ENCODE measurements around the gene ACER3. TPM values are rescaled to one million over a fixed set of nuclear protein-coding genes. Genes with fewer than 3 reads are reported as not detected.
"Not testable (repeated sequence)": the region's sequence is repeated elsewhere in the genome, so short reads cannot be mapped to it uniquely, and the experiment has no call there.

Gene ACER3
- polyA plus RNA-seq (2013, experiment 1 of 2), result 7.2 TPM
- 8.0 TPM for polyA plus RNA-seq (2013, experiment 2 of 2)

DNA sequence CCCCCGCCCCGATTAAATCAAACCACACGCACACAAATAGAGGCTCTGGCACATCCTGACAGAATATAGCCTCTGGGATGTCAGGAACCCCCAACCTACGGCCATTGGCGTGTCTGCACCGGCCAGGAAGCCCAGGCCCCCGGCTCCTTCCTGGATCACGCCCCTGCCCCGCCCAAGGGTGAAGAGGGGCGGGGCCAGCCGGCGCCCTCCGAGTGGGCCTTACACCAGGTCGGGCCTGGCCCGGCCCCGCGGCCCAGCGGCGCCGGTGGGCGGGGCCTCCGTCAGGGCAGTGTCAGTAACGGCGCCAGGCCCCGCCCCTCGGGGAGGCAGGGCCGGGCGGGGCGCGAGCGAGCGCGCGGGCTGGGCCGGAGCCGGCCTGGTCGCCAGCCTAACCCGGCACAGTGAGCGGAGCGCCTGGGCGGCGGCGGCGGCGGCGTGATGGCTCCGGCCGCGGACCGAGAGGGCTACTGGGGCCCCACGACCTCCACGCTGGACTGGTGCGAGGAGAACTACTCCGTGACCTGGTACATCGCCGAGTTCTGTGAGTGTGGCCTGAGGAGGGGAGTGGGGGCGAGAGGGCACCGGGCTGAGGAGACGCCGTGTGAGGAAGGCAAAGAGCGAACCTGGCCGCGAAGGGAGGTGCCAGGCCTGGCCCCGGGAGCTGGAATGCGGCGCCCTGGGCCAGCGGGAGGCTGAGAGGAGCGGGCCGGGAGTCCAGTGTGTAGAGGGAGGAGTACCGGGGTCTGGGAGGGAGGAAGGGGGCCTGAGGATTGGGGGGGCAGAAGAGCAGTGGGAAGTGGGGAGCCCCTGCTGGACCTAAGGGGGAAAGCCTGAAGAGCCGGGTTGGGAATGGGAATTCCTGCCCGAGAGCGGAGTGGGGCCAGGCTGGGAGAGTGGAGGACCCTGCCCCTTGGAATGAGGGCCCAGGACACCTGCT, at the start of gene ACER3:
ACER3 (plus strand) TSS at position 380 of the 937 bp plus-strand sequence; CDS start at position 439, 59 bp downstream.
- H3K4me3 ChIP-seq (ENCODE audit: low read length in 2 of 2), result peak within 1 kb of the TSS; percentile 84 to 96
- peak within 1 kb of the TSS; percentile 99 for H3K18ac ChIP-seq (ENCODE audit: low read length)
- H3K14ac ChIP-seq (ENCODE audit: low read length), result peak within 1 kb of the TSS; percentile 100
- H3K4me1 ChIP-seq (ENCODE audit: control insufficient read depth in 2 of 2, insufficient read depth in 1 of 2, low read depth in 1 of 2, low read length in 2 of 2), result peaks cover 8 to 9% of the 10 kb centered on the region in 2 donors
- peak; percentile 92 for DNase-seq (ENCODE audit: low spot score)
- peak within 1 kb of the TSS; percentile 98 for H3K4ac ChIP-seq (ENCODE audit: low read length)
- peak within 1 kb of the TSS; percentile 73 for H2BK12ac ChIP-seq (ENCODE audit: low read length)
- H3K9ac ChIP-seq (ENCODE audit: low read depth, low read length, poor library complexity), result peak within 1 kb of the TSS; percentile 99
- no CpG with 5 or more reads among the region's 73 CpGs for WGBS, 2 donors (ENCODE audit: extremely low coverage in 2 of 2, insufficient read length in 2 of 2, insufficient replicate concordance in 1 of 2)
- peak within 1 kb of the TSS; percentile 95 for H2BK5ac ChIP-seq (ENCODE audit: low read length)
- H4K91ac ChIP-seq (ENCODE audit: low read depth, low read length, poor library complexity), result no peak within 1 kb of the TSS
- H2AK5ac ChIP-seq (ENCODE audit: low read depth, low read length), result peak within 1 kb of the TSS; percentile 84
- no peaks in the 10 kb centered on the region for H3K9me3 ChIP-seq (replicated peaks in 1 of 2; ENCODE audit: control insufficient read depth in 2 of 2, insufficient read depth in 1 of 2, low read depth in 1 of 2, low read length in 2 of 2)
- no peaks in the 10 kb centered on the region for H3K27me3 ChIP-seq (ENCODE audit: control insufficient read depth in 3 of 3, insufficient read depth in 3 of 3, low read depth in 1 of 3, low read length in 3 of 3)
- peak within 1 kb of the TSS; percentile 99 for H4K8ac ChIP-seq (ENCODE audit: low read depth, low read length)
- peaks cover 2% of the 10 kb centered on the region for H3K79me1 ChIP-seq (ENCODE audit: low read depth, low read length)
- no peaks in the 10 kb centered on the region for H3K36me3 ChIP-seq (replicated peaks in 1 of 2; ENCODE audit: control insufficient read depth in 2 of 2, insufficient read depth in 2 of 2, low read length in 2 of 2)
- peak within 1 kb of the TSS; percentile 99 for H3K23ac ChIP-seq (ENCODE audit: low read depth, low read length, poor library complexity)
- peak within 1 kb of the TSS; percentile 97 for H2BK120ac ChIP-seq (ENCODE audit: low read depth, low read length)
- H3K4me2 ChIP-seq (ENCODE audit: insufficient read depth, low read length, poor library complexity, severe bottlenecking), result peak within 1 kb of the TSS; percentile 84
- peak within 1 kb of the TSS; percentile 100 for H2AFZ ChIP-seq (ENCODE audit: low read length)
- H2BK15ac ChIP-seq (ENCODE audit: low read length), result peak within 1 kb of the TSS; percentile 92
- H3K27ac ChIP-seq (replicated peaks; ENCODE audit: low read length), result peak within 1 kb of the TSS; percentile 57

DNA sequence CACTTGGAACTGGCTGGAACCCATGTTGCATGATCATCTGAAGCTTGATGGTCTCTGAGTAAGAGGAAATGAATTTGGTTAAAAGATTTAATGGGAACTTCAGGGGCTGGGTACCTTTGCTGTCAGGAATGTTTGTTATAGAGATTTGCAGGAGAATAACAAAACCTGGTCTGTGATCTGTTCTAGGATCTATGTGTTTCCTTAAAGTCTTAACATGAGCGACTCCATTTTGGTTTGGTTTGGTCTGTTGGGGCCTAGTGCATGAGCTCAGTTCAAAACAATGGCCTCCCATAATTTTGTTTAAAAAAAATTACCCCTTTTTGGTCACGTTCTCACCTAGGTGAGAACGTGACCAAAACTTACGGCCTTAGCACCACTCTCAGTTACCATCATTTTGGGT, 49.5 kb upstream of the ACER3 start:
- no peak for DNase-seq (ENCODE audit: low spot score)
- Histone ChIP-seq H3K9ac (ENCODE audit: low read depth, low read length, poor library complexity) (no peak overlapping the region), H3K27ac (replicated peaks; ENCODE audit: low read length) (no peak overlapping the region), H3K79me1 (ENCODE audit: low read depth, low read length) (no peaks in the 10 kb centered on the region), H3K4me2 (ENCODE audit: insufficient read depth, low read length, poor library complexity, severe bottlenecking) (no peak overlapping the region), H2AFZ (ENCODE audit: low read length) (no peak overlapping the region), H3K4me3 (ENCODE audit: low read length in 2 of 2) (no peak overlapping the region), H3K23ac (ENCODE audit: low read depth, low read length, poor library complexity) (no peak overlapping the region), H2AK5ac (ENCODE audit: low read depth, low read length) (no peak overlapping the region), H3K18ac (ENCODE audit: low read length) (no peak overlapping the region), H3K36me3 (replicated peaks in 1 of 2; ENCODE audit: control insufficient read depth in 2 of 2, insufficient read depth in 2 of 2, low read length in 2 of 2) (no peaks in the 10 kb centered on the region), H3K9me3 (replicated peaks in 1 of 2; ENCODE audit: control insufficient read depth in 2 of 2, insufficient read depth in 1 of 2, low read depth in 1 of 2, low read length in 2 of 2) (peaks cover 4 to 5% of the 10 kb centered on the region in 2 donors), H2BK120ac (ENCODE audit: low read depth, low read length) (no peak overlapping the region), H2BK15ac (ENCODE audit: low read length) (no peak overlapping the region), H2BK5ac (ENCODE audit: low read length) (no peak overlapping the region), H3K4me1 (ENCODE audit: control insufficient read depth in 2 of 2, insufficient read depth in 1 of 2, low read depth in 1 of 2, low read length in 2 of 2) (peaks cover 3 to 10% of the 10 kb centered on the region in 2 donors), H3K14ac (ENCODE audit: low read length) (no peak overlapping the region), H3K4ac (ENCODE audit: low read length) (no peak overlapping the region), H4K91ac (ENCODE audit: low read depth, low read length, poor library complexity) (no peak overlapping the region), H3K27me3 (ENCODE audit: control insufficient read depth in 3 of 3, insufficient read depth in 3 of 3, low read depth in 1 of 3, low read length in 3 of 3) (no peaks in the 10 kb centered on the region), H2BK12ac (ENCODE audit: low read length) (no peak overlapping the region), H4K8ac (ENCODE audit: low read depth, low read length) (no peak overlapping the region)
- no CpG with 5 or more reads among the region's 4 CpGs for WGBS, 2 donors (ENCODE audit: extremely low coverage in 2 of 2, insufficient read length in 2 of 2, insufficient replicate concordance in 1 of 2)

DNA sequence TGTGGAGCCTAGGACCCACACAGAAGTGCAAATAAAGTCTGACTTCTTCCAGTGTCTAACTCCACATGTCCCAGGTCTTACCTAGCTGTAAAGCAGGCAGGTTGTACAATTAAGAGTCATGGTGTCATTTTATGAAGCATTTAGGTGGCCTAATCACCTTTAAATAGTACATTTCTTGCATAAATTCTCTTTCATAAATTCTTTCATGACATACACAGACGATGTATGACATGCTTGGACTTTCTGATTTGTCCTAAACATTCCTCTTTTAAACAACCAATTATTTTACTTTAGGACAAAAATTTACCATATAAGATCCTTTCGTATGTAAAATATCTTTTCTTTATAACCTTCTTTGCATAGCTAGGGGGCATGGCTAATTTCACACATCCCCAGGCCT, 46.3 kb upstream of the ACER3 start:
- no peaks in the 10 kb centered on the region for H3K27me3 ChIP-seq (ENCODE audit: control insufficient read depth in 3 of 3, insufficient read depth in 3 of 3, low read depth in 1 of 3, low read length in 3 of 3)
- WGBS, 2 donors (ENCODE audit: extremely low coverage in 2 of 2, insufficient read length in 2 of 2, insufficient replicate concordance in 1 of 2), result no CpG with 5 or more reads among the region's 2 CpGs
- H3K4me2 ChIP-seq (ENCODE audit: insufficient read depth, low read length, poor library complexity, severe bottlenecking), result no peak overlapping the region
- no peak overlapping the region for H3K4ac ChIP-seq (ENCODE audit: low read length)
- H2BK5ac ChIP-seq (ENCODE audit: low read length), result no peak overlapping the region
- H3K14ac ChIP-seq (ENCODE audit: low read length), result no peak overlapping the region
- H2BK15ac ChIP-seq (ENCODE audit: low read length), result no peak overlapping the region
- H3K18ac ChIP-seq (ENCODE audit: low read length), result no peak overlapping the region
- no peak overlapping the region for H3K4me3 ChIP-seq (ENCODE audit: low read length in 2 of 2)
- no peaks in the 10 kb centered on the region for H3K36me3 ChIP-seq (replicated peaks in 1 of 2; ENCODE audit: control insufficient read depth in 2 of 2, insufficient read depth in 2 of 2, low read length in 2 of 2)
- H3K4me1 ChIP-seq (ENCODE audit: control insufficient read depth in 2 of 2, insufficient read depth in 1 of 2, low read depth in 1 of 2, low read length in 2 of 2), result no peaks in the 10 kb centered on the region
- no peak overlapping the region for H2BK12ac ChIP-seq (ENCODE audit: low read length)
- H3K79me1 ChIP-seq (ENCODE audit: low read depth, low read length), result no peaks in the 10 kb centered on the region
- no peak overlapping the region for H3K23ac ChIP-seq (ENCODE audit: low read depth, low read length, poor library complexity)
- no peak overlapping the region for H4K91ac ChIP-seq (ENCODE audit: low read depth, low read length, poor library complexity)
- no peak overlapping the region for H3K27ac ChIP-seq (replicated peaks; ENCODE audit: low read length)
- no peak overlapping the region for H2AK5ac ChIP-seq (ENCODE audit: low read depth, low read length)
- no peak overlapping the region for H3K9ac ChIP-seq (ENCODE audit: low read depth, low read length, poor library complexity)
- DNase-seq (ENCODE audit: low spot score), result no peak
- no peak overlapping the region for H4K8ac ChIP-seq (ENCODE audit: low read depth, low read length)
- H2BK120ac ChIP-seq (ENCODE audit: low read depth, low read length), result no peak overlapping the region
- no peak overlapping the region for H2AFZ ChIP-seq (ENCODE audit: low read length)
- H3K9me3 ChIP-seq (replicated peaks in 1 of 2; ENCODE audit: control insufficient read depth in 2 of 2, insufficient read depth in 1 of 2, low read depth in 1 of 2, low read length in 2 of 2), result peaks cover 2 to 5% of the 10 kb centered on the region in 2 donors

DNA sequence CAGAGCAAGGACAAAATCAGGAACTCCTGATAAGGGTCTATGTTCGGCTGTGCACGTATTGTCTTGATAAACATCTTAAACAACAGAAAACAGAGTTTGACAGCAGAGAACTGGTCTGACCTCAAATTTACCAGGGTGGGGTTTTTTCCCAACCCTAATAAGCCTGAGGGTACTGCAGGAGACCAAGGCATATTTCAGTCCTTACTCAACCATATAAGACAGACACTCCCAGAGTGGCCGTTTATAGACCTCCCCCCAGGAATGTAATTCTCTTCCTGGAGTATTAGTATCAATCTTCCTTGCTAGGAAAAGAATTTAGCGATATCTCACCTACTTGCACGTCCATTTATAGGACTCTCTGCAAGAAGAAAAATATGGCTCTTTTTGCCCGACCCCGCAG, 45.0 kb upstream of the ACER3 start:
- H3K9ac ChIP-seq (ENCODE audit: low read depth, low read length, poor library complexity); H4K91ac ChIP-seq (ENCODE audit: low read depth, low read length, poor library complexity); H2BK120ac ChIP-seq (ENCODE audit: low read depth, low read length); H3K18ac ChIP-seq (ENCODE audit: low read length); H3K4ac ChIP-seq (ENCODE audit: low read length); H3K79me1 ChIP-seq (ENCODE audit: low read depth, low read length); H3K4me1 ChIP-seq (ENCODE audit: control insufficient read depth in 2 of 2, insufficient read depth in 1 of 2, low read depth in 1 of 2, low read length in 2 of 2); H3K4me3 ChIP-seq (ENCODE audit: low read length in 2 of 2); H3K27me3 ChIP-seq (ENCODE audit: control insufficient read depth in 3 of 3, insufficient read depth in 3 of 3, low read depth in 1 of 3, low read length in 3 of 3); DNase-seq (ENCODE audit: low spot score); H2BK5ac ChIP-seq (ENCODE audit: low read length); H2BK12ac ChIP-seq (ENCODE audit: low read length); H3K23ac ChIP-seq (ENCODE audit: low read depth, low read length, poor library complexity); H3K9me3 ChIP-seq (replicated peaks in 1 of 2; ENCODE audit: control insufficient read depth in 2 of 2, insufficient read depth in 1 of 2, low read depth in 1 of 2, low read length in 2 of 2); H2BK15ac ChIP-seq (ENCODE audit: low read length); H3K36me3 ChIP-seq (replicated peaks in 1 of 2; ENCODE audit: control insufficient read depth in 2 of 2, insufficient read depth in 2 of 2, low read length in 2 of 2); H3K4me2 ChIP-seq (ENCODE audit: insufficient read depth, low read length, poor library complexity, severe bottlenecking); H3K14ac ChIP-seq (ENCODE audit: low read length); H2AFZ ChIP-seq (ENCODE audit: low read length); H2AK5ac ChIP-seq (ENCODE audit: low read depth, low read length); H4K8ac ChIP-seq (ENCODE audit: low read depth, low read length); H3K27ac ChIP-seq (replicated peaks; ENCODE audit: low read length): not testable (repeated sequence)
- no CpG with 5 or more reads among the region's 7 CpGs for WGBS, 2 donors (ENCODE audit: extremely low coverage in 2 of 2, insufficient read length in 2 of 2, insufficient replicate concordance in 1 of 2)
